ENCODE results near the gene PPP1R2B.
"Not testable (repeated sequence)": the region's sequence is repeated elsewhere in the genome, so short reads cannot be mapped to it uniquely, and the experiment has no call there.

PPP1R2B gene

DNA sequence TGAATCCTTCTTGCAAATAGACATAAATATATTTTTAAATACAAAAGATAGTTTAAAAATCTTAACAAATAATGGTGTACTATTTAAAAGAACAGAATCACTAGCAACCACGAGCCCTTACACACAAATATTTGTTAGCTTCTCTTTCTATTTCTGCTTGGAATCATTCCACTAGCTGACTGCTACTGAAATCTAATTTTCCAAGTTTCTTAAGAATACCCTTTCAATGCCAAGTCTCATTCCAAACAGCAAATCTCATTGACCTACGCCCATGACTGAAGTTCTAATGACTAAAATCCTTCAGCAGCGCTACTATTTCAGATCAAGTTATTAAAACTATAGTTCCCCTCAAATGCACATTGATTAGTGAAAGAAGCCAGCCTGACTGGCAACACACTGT is 13.2 kb upstream of the PPP1R2B start:
- in situ Hi-C loops (cut with MboI; ENCODE audit: low sequenced_read_pairs) = no loop called here
- Histone ChIP-seq H3K4me3 (no peak overlapping the region), H3K9me3 (no peaks in the 10 kb centered on the region), H3K27me3 (ENCODE audit: low read depth) (no peaks in the 10 kb centered on the region), H3K36me3 (replicated peaks) (no peaks in the 10 kb centered on the region), H3K4me1 (no peaks in the 10 kb centered on the region)
- DNase-seq (ENCODE audit: low spot score in 2 of 2) = no peak

DNA sequence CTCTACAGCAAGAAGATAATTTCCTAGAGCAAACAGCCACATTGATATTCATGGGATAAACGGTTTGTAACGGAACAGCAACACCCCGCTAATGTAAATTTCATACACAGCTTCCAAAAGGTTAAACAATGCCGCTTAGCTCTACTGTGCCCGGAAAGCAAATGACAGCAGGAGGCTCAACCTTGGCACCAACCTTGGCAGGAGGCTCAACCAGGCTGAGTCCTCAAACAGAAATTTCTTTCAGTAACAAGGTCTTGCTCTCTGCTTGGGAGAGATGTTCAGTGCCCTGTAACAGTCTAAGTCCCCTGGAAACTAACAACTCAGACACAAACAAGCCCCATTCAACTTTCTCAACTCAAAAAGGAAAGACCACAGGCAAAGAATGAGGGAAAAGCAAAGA is 11.1 kb upstream of the PPP1R2B start:
- Histone ChIP-seq H3K4me3 (no peak overlapping the region), H3K36me3 (replicated peaks) (no peaks in the 10 kb centered on the region), H3K4me1 (no peaks in the 10 kb centered on the region), H3K9me3 (no peaks in the 10 kb centered on the region), H3K27me3 (ENCODE audit: low read depth) (no peaks in the 10 kb centered on the region)
- DNase-seq (ENCODE audit: low spot score in 2 of 2) = no peak
- in situ Hi-C loops (cut with MboI; ENCODE audit: low sequenced_read_pairs) = no loop called here

DNA sequence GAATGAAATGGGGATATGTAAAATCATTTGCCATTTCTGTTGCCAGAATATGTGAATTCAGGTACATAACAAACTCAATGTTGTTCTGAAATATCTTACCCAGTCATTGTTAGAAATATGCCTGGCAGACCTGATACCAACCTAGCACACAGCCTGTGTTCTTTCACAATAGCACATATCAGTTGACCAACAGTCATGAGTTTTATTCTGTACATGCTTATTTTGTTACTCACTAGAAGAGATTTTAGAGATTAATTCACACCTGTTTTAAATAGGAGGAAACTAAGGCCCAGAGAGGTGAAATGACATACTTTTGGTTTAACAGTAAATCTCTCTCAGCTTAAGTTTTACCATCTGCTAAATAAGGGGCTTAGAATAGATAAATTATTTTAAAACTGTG is 8.4 kb upstream of the PPP1R2B start:
- no peaks in the 10 kb centered on the region for H3K27me3 ChIP-seq (ENCODE audit: low read depth)
- H3K4me3 ChIP-seq = no peak overlapping the region
- no peaks in the 10 kb centered on the region for H3K36me3 ChIP-seq (replicated peaks)
- no peaks in the 10 kb centered on the region for H3K4me1 ChIP-seq
- in situ Hi-C loops (cut with MboI; ENCODE audit: low sequenced_read_pairs) = no loop called here
- DNase-seq (ENCODE audit: low spot score in 2 of 2) = no peak
- no peaks in the 10 kb centered on the region for H3K9me3 ChIP-seq

DNA sequence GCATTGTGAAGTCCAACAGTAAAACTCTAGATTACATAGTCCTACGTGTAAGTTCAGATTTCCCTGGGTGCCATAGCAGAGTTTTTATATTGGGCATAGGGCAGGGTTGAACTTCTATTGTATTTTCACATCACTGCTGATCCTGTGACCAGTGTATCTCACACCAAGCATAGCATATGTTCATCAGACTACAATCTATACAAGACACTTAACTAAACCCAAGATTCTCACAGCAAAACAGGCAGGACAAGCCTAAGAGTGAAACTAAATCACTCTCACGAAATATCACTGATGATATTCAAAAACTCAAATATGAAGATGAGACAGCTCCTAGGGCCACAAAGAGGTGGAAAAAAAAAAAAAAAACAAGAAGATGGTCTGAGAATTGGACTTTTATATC is 3.2 kb upstream of the PPP1R2B start:
- Histone ChIP-seq H3K27me3 (ENCODE audit: low read depth) (no peaks in the 10 kb centered on the region), H3K4me3 (no peak overlapping the region), H3K9me3 (no peaks in the 10 kb centered on the region), H3K4me1 (no peaks in the 10 kb centered on the region), H3K36me3 (replicated peaks) (no peaks in the 10 kb centered on the region)
- in situ Hi-C loops (cut with MboI; ENCODE audit: low sequenced_read_pairs) = no loop called here
- no peak for DNase-seq (ENCODE audit: low spot score in 2 of 2)

GRCh38 chr5:156848447-156848846 is 1.6 kb upstream of the PPP1R2B start:
- in situ Hi-C loops (cut with MboI; ENCODE audit: low sequenced_read_pairs); DNase-seq (ENCODE audit: low spot score in 2 of 2); H3K27me3 ChIP-seq (ENCODE audit: low read depth): not testable (repeated sequence)

GRCh38 chr5:156851880-156852279 is 1.8 kb downstream of the PPP1R2B start:
- in situ Hi-C loops (cut with MboI; ENCODE audit: low sequenced_read_pairs) = no loop called here
- DNase-seq (ENCODE audit: low spot score in 2 of 2) = no peak
- Histone ChIP-seq H3K9me3 (no peaks in the 10 kb centered on the region; the same call in 1 of the 2 replicates), H3K27me3 (ENCODE audit: low read depth) (no peaks in the 10 kb centered on the region), H3K4me1 (no peaks in the 10 kb centered on the region), H3K4me3 (no peak overlapping the region), H3K36me3 (replicated peaks) (no peaks in the 10 kb centered on the region)

More at GRCh38 chr5:156848447-156848846, 1.6 kb upstream of the PPP1R2B start:
- H3K36me3 ChIP-seq (replicated peaks); H3K4me3 ChIP-seq; H3K9me3 ChIP-seq; H3K4me1 ChIP-seq: not testable (repeated sequence)

DNA sequence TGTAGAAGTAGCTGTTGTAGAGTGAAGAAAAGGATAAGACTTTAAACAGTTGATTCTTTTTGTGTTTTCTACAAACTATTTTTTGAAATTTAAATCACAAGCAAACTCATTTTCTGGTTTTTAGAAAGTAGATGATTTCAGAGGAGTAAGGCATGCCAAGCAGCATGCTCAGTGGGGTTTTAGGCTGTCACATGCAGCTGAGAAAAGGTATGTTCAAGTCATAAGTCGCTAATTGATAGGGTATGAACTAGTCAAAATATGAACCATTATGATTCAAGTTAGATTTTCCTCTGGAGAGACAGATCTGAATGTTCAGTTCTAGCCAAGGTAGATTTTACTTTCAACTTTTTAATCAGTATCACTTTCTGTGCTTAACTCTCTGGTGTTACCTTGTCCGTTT is 3.0 kb downstream of the PPP1R2B start:
- H3K9me3 ChIP-seq; H3K27me3 ChIP-seq (ENCODE audit: low read depth); H3K4me1 ChIP-seq; H3K36me3 ChIP-seq (replicated peaks); H3K4me3 ChIP-seq; in situ Hi-C loops (cut with MboI; ENCODE audit: low sequenced_read_pairs); DNase-seq (ENCODE audit: low spot score in 2 of 2): not testable (repeated sequence)

DNA sequence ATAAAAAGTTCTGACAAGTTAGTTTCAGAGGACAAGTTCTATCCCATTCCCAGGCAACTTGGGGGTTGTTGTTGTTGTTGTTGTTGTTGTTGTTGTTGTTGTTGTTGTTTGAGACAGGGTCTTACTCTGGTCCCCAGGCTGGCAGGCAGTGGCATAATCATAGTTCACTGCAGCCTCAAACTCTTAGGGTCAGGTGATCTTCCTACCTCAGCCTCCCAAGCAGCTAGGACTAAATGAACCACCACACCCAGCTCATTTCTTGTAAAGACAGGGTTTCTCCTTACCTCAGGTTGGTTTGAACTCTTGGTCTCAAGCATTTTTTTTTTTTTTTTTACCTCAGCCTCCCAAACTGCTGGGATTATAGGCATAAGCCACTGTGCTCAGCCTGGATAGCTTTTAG is 15.3 kb downstream of the PPP1R2B start:
- H3K27me3 ChIP-seq (ENCODE audit: low read depth) = no peaks in the 10 kb centered on the region
- no peak overlapping the region for H3K4me3 ChIP-seq
- H3K36me3 ChIP-seq (replicated peaks) = no peaks in the 10 kb centered on the region
- no peaks in the 10 kb centered on the region for H3K4me1 ChIP-seq
- DNase-seq (ENCODE audit: low spot score in 2 of 2) = no peak
- in situ Hi-C loops (cut with MboI; ENCODE audit: low sequenced_read_pairs) = no loop called here
- no peaks in the 10 kb centered on the region for H3K9me3 ChIP-seq

- DNase-seq (ENCODE audit: low spot score in 2 of 2) = no peak
- Histone ChIP-seq H3K36me3 (replicated peaks) (no peaks in the 10 kb centered on the region), H3K27me3 (ENCODE audit: low read depth) (no peaks in the 10 kb centered on the region), H3K4me1 (no peaks in the 10 kb centered on the region), H3K9me3 (no peaks in the 10 kb centered on the region), H3K4me3 (no peak overlapping the region)
- in situ Hi-C loops (cut with MboI; ENCODE audit: low sequenced_read_pairs) = no loop called here
Observed at GRCh38 chr5:156870498-156870839, 20.4 kb downstream of the PPP1R2B start.

DNA sequence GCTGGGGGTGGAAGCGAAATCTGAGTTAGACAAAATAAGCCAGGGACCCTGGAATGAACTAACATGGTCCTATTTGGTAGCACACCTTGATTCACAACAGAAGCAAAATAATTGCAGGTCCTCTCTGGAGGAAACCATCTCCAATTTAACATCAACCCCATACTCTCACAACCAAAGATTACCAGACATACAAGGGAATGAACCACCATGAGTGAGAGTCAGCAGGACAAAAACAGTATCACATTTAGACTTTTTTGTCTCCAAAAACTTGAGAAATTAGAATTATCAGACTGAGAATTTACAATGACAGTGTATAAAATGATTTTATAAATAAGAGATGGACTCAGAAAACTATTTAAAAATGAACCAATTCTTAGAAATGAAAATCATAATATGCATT is 21.1 kb downstream of the PPP1R2B start:
- in situ Hi-C loops (cut with MboI; ENCODE audit: low sequenced_read_pairs) = no loop called here
- no peaks in the 10 kb centered on the region for H3K4me1 ChIP-seq
- H3K27me3 ChIP-seq (ENCODE audit: low read depth) = no peaks in the 10 kb centered on the region
- no peak for DNase-seq (ENCODE audit: low spot score in 2 of 2)
- H3K36me3 ChIP-seq (replicated peaks) = no peaks in the 10 kb centered on the region
- H3K9me3 ChIP-seq = no peaks in the 10 kb centered on the region
- H3K4me3 ChIP-seq = no peak overlapping the region

- H3K4me1 ChIP-seq = no peaks in the 10 kb centered on the region
- no peaks in the 10 kb centered on the region for H3K9me3 ChIP-seq
- H3K27me3 ChIP-seq (ENCODE audit: low read depth) = no peaks in the 10 kb centered on the region
- in situ Hi-C loops (cut with MboI; ENCODE audit: low sequenced_read_pairs) = no loop called here
- DNase-seq (ENCODE audit: low spot score in 2 of 2) = no peak
- no peak overlapping the region for H3K4me3 ChIP-seq
- no peaks in the 10 kb centered on the region for H3K36me3 ChIP-seq (replicated peaks)
Observed at GRCh38 chr5:156879665-156880285, 29.7 kb downstream of the PPP1R2B start.

- H3K4me3 ChIP-seq = no peak overlapping the region
- in situ Hi-C loops (cut with MboI; ENCODE audit: low sequenced_read_pairs) = no loop called here
- DNase-seq (ENCODE audit: low spot score in 2 of 2) = no peak
- H3K36me3 ChIP-seq (replicated peaks) = no peaks in the 10 kb centered on the region
- H3K27me3 ChIP-seq (ENCODE audit: low read depth) = peaks cover 7% of the 10 kb centered on the region; the same call in 1 of the 2 replicates
- no peaks in the 10 kb centered on the region for H3K9me3 ChIP-seq
- H3K4me1 ChIP-seq = no peaks in the 10 kb centered on the region
Observed at GRCh38 chr5:156883316-156883875, 33.3 kb downstream of the PPP1R2B start.

GRCh38 chr5:156888520-156888919 is 38.4 kb downstream of the PPP1R2B start:
- Histone ChIP-seq H3K36me3 (replicated peaks) (no peaks in the 10 kb centered on the region), H3K9me3 (no peaks in the 10 kb centered on the region), H3K4me1 (no peaks in the 10 kb centered on the region), H3K4me3 (no peak overlapping the region), H3K27me3 (ENCODE audit: low read depth) (peaks cover 7% of the 10 kb centered on the region; the same call in 1 of the 2 replicates)
- in situ Hi-C loops (cut with MboI; ENCODE audit: low sequenced_read_pairs) = no loop called here
- DNase-seq (ENCODE audit: low spot score in 2 of 2) = no peak

DNA sequence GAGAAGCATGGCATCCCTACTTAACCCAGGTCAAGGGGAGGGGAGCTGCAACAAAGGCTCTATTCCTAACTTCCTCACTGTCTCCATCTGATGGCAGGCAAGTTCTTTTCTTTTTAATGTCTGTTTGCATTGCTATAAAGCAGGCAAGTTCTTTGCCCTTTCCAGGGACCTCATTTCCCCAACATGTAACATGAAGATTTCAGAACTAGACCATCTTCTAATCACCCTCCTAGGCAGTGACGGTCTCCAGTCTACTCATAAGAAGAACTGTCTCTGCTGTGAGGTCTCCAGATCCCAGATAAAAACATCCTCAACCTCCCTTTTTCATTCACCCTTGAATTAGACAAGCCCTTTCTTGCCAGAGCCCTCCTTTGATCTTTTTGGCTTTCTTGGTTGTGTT is 42.1 kb downstream of the PPP1R2B start:
- H3K4me1 ChIP-seq = no peaks in the 10 kb centered on the region
- DNase-seq (ENCODE audit: low spot score in 2 of 2) = no peak
- no peaks in the 10 kb centered on the region for H3K9me3 ChIP-seq
- no peaks in the 10 kb centered on the region for H3K36me3 ChIP-seq (replicated peaks)
- peaks cover 4% of the 10 kb centered on the region; the same call in 1 of the 2 replicates for H3K27me3 ChIP-seq (ENCODE audit: low read depth)
- in situ Hi-C loops (cut with MboI; ENCODE audit: low sequenced_read_pairs) = no loop called here
- no peak overlapping the region for H3K4me3 ChIP-seq

DNA sequence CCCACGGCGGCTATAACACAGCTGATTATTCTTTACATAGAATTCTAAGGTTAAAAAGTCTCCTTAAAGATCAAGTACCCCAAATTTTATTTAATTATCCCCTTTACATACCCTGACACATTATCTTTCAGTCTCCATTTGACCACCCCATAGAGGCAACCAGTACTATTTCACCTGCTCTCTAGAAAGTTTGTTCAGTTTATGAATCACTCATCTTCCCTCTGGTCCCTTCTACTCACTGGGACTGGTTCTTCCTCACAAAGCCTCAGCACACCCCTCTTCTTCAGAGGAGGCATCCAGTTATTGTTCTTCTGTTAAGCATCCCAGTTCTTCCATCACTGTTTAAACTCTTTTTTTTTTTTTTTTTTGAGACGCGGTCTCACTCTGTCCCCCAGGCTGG is 42.8 kb downstream of the PPP1R2B start:
- Histone ChIP-seq H3K36me3 (replicated peaks) (no peaks in the 10 kb centered on the region), H3K4me3 (no peak overlapping the region), H3K27me3 (ENCODE audit: low read depth) (no peaks in the 10 kb centered on the region), H3K4me1 (no peaks in the 10 kb centered on the region), H3K9me3 (no peaks in the 10 kb centered on the region)
- in situ Hi-C loops (cut with MboI; ENCODE audit: low sequenced_read_pairs) = no loop called here
- DNase-seq (ENCODE audit: low spot score in 2 of 2) = no peak

Data from HAP-1 (cell line).